HG03342 (cell line): ENCODE data around the gene ZSWIM8.
A peak's percentile ranks its signal among the peaks of the same experiment; 100 is the strongest.

Experiments
- ATAC-seq: cut with Tn5 transposase; IDR thresholded peaks from one replicate; pipeline ENCODE4 v1.9.1; 2021; ENCODE audit warnings: mild to moderate bottlenecking, moderate library complexity; ENCODE audit not compliant: unreplicated experiment

The ZSWIM8 gene

GRCh38 chr10:73839276-73839966 lies 54.0 kb downstream of the ZSWIM8 start:
- ATAC-seq: no peak

- ATAC-seq: no peak
These were observed 54.6 kb downstream of the ZSWIM8 start for GRCh38 chr10:73840056-73840402.

- ATAC-seq: no peak
These were observed 55.1 kb downstream of the ZSWIM8 start for GRCh38 chr10:73840403-73841060.

DNA sequence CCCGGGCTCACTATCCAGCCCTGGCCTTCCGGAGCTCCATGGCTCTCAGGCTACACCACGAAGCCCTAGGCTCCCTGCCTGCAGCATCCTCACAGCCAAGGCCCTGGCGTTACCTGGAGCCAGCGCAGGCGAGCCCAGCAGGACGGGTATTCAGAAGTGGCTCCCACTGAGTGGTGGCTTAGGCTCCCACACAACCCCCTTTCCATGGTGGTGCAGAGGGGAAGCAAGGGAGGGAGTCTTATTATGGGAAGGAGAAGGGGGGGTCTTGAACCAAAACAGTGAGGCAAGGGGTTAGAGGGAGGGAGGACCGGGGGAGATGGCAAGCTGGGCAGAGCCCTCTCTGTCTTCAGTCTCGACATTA lies 55.6 kb downstream of the ZSWIM8 start:
- ATAC-seq: no peak

DNA sequence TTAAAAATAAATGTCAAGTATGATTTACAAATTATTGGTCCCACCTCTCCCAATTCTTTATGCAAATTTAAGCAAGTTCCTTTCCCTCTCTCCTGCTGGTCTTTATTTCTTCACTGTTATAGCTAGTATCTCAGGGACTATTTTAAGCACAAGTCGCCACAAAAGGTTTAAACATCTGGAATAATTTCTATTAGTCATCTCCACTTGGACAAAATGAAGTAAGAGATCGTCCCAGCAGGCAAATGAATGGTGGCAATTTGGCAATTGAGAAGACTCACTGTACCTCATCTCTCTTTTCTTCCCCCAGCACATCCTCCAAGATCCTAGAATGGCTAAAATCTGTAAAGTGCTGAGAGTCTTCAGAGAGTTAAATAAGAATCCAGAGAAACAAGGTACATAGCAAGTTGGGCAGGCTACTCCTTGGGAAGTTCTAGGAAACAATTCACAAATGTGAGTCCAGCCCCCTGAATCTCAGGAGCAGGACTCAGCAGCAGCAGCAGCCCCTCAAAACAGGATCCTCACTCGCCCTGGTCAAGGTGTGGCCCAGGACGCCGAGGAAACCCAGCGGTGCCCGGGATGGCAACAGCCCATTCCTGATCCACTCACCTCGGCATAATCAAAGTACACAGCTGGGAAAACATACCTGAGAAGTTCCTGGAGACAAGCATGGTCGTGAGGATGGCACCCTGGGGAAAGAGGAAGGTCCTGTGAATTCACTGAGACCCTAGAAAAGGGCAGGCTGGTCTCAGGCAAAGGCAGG lies 56.3 kb downstream of the ZSWIM8 start:
- ATAC-seq: no peak

- no peak for ATAC-seq
These were observed 56.9 kb downstream of the ZSWIM8 start for GRCh38 chr10:73842349-73842748.

DNA sequence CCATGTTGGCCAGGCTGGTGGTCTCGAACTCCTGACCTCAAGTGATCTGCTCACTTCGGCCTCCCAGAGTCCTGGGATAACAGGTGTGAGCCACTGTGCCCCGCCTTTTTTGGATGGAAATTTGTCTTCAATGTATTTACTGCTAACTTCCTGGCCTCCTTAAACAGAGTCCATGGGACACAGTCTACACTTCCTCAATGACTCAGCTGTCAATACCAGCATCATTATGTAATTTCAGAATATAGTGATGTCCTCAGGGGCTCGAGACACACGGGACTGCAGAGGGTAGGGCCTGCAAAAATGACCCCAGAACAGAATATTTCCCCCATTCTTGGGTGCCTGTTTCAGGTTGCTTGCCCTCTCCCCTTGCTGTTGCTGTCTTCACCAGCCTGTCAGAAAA lies 57.9 kb downstream of the ZSWIM8 start:
- no peak for ATAC-seq

GRCh38 chr10:73847031-73847430 lies 61.6 kb downstream of the ZSWIM8 start:
- ATAC-seq: no peak

DNA sequence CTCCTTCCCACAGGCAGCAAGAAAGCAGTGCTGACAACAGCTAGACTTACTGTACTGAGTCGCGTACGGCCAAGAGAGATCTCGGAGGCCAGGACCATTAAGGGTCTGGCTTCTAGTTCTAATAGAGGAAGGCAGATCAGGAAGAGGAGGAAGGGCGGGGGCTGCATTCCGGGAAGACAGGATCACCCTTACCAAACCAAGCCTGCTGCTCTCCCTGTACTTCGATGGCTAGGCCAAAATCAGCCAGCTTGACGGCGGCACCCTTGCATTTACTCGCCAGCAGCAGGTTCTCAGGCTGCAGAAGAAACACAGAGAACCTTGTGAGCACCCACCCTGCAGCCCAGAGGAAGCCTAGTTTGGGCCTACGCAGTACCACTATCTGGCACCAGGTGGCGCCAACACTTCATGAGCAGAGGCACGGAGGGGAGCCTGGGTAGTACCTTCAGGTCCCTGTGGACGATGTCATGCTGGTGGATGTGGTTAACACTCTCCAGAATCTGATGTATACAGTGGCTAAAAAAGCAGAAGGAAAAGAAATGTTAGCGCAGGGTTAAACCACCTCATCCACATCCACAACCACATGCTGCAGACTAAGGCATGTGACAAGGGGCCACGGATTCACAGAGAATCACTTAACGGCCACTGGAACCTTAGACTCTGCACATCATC lies 63.5 kb downstream of the ZSWIM8 start:
- ATAC-seq: peak; percentile 91

DNA sequence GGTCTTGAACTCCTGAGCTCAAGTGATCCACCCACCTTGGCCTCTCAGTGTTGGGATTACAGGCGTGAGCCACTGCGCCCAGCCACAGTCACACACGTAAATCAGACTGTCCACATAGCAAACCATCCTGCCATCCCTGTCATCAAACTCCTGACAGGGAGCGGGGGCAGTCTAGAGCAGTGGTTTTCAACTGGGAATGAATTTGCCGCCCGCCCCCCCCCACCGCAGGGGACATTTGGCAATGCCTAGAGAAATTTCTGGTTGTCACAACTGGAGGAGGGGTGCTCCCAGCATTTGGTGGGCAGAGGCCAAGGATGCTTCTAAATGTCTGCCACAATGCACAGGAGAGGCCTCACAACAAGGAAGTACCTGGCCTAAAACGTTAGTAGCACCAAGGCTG lies 64.8 kb downstream of the ZSWIM8 start:
- no peak for ATAC-seq

GRCh38 chr10:73850863-73851461 lies 65.6 kb downstream of the ZSWIM8 start:
- ATAC-seq: no peak
